NCI-H1105 treated with DMSO at 0.1 percent for 48 hours (cell line): ENCODE measurements around the gene KRT6C.
"Not testable (repeated sequence)": the region's sequence is repeated elsewhere in the genome, so short reads cannot be mapped to it uniquely, and the experiment has no call there.

Experiments used
- DNase-seq: peaks from one replicate; lab custom pipeline; 2025; lab: John Stamatoyannopoulos, UW

KRT6C gene

GRCh38 chr12:52499806-52500560 is 26.4 kb upstream of the KRT6C start:
- DNase-seq = no peak

DNA sequence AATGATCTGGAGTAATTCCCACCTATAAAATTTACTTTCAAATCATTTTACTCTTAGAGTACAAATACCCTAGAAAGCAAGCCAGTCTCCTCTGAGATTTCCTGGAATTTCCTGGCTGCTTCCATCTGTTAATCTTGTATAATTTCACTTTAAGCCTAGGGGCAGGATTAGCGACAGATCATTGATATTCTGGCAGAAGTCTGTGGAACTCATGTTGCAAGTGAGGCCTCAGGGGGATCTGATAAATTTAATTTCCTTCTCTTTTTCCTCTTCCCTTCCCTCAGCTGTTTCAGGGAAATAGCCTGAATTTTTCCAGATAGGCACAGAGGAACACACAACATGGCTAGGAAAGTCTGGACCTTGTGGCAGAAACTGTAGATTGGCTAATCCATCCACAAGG is 25.3 kb upstream of the KRT6C start:
- no peak for DNase-seq

DNA sequence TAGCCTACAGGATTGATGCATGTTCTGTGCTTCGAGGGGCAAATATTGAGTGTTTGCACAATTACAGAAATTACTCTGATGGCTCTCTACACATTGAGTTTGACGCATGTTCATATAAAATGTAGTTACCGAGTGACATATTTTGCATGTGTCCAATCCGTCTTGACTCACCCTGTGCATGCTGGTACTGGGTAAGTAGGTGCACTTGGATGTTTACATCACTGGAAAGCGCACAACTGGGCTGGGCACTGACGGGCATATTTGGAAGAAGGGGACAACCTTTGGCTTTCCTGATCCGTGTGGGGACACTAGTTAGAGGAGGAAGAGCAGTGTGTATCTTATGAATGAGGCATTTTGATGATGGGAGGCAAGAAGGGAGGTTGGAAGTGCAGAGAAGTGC is 24.4 kb upstream of the KRT6C start:
- no peak for DNase-seq

- DNase-seq = no peak
Observed at GRCh38 chr12:52496590-52497071, 23.0 kb upstream of the KRT6C start.

- peak; percentile 61 for DNase-seq
Observed at GRCh38 chr12:52496054-52496453, 22.4 kb upstream of the KRT6C start.

DNA sequence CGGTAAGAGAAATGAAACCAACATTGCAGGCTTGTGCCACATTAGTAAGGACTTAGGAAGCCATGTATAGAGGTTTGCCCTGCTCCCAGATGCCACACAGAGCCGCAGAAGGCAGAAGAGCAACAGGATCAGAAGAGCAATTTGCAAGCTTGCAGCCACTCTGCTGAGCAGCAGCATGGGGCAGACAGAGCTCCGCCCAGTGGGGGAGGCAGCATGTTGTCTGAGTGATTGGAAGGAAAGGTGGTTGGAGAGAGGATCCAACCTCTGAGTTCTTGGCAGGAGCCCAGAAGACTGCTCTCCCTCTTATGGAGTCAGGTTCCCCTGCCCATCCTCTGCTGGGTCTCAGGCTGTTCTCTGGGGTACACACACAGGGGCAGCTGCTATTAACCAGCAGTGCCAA is 21.8 kb upstream of the KRT6C start:
- DNase-seq = peak; percentile 85

DNA sequence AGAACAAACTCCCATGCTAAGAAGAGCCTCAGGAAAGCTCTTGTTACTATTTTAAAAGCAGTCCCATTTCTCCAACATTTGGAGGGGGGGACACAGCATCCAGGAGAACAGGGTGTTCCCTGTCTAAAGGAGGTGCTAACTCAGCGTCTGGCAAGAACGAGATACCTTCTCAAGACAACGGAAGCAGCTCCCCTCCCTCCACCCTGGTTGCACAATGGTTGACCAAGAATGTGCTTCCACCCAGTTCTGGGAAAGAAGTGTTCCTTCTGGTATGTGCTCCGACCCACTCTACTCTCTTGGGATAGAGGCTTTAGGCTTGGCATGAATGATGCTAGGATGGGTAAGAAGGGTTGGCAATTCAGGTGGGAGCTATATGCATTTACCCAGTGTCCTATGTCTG is 20.9 kb upstream of the KRT6C start:
- DNase-seq = no peak

- no peak for DNase-seq
Observed at GRCh38 chr12:52494100-52494499, 20.5 kb upstream of the KRT6C start.

DNA sequence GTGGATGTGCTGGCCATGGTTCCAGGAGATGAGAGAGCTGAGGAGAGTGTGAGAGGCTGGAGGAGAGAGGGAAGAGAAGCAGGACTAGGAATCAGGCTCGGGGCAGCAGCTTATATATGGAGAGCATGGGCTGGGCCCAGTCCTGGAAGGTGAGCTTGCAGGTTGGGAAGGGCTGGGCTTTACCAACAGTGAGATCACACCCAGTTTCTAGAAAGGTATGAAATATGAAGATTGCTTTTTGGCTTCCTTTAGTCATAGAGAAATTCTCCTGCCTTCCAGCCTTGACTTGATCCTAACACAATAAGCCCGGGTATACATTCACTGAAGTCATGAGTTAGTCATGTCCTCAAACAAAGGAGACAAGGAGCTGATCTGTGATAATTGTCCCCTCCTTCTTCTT is 19.6 kb upstream of the KRT6C start, which contains the start of gene KRT6A:
TSS of gene KRT6A (minus strand) at position 86 of the 400 bp plus-strand sequence. CDS start at position 17, 69 bp downstream.
- DNase-seq = no peak

GRCh38 chr12:52492405-52492804 is 18.8 kb upstream of the KRT6C start:
- not testable (repeated sequence) for DNase-seq

DNA sequence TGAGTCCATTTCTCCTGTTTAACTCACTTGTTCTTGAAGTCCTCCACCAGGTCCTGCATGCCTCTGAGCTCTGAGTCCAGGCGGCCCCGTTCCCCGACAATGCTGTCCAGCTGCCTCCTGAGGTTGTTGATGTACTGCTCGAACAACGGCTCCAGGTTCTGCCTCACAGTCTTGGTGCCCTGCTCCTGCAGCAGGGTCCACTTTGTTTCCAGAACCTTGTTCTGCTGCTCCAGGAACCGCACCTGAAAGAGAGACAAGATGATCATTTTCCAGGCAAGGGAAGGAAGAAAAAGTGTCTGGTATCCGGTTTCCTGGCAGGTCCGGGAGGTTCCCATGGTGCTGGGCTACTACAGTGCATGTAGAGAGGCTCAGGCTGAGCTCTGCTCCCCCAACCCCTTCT is 17.9 kb upstream of the KRT6C start:
- DNase-seq = not testable (repeated sequence)

- no peak for DNase-seq
Observed at GRCh38 chr12:52488736-52489135, 15.1 kb upstream of the KRT6C start.

- not testable (repeated sequence) for DNase-seq
Observed at GRCh38 chr12:52487744-52488443, 14.3 kb upstream of the KRT6C start.

DNA sequence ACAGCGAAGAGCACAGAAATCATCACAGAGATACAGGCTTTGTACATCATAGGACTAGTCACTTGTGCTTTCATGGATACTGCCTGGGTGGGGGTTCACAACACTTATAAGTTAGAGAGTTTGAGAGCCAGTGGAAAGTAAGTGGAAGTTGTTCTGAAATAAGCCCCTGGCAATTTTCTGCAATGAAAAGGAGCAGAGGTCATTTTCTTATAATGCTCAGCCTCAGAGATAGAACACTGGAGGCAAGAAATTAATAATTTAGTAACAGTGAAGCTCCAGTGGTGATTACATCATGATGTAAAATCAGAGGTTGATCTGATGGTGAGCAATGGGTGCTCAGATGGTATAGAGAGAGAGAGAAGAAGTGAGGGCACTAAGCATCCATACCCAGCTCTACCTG is 13.6 kb upstream of the KRT6C start:
- no peak for DNase-seq

GRCh38 chr12:52486166-52487105 is 12.8 kb upstream of the KRT6C start:
- DNase-seq = no peak

DNA sequence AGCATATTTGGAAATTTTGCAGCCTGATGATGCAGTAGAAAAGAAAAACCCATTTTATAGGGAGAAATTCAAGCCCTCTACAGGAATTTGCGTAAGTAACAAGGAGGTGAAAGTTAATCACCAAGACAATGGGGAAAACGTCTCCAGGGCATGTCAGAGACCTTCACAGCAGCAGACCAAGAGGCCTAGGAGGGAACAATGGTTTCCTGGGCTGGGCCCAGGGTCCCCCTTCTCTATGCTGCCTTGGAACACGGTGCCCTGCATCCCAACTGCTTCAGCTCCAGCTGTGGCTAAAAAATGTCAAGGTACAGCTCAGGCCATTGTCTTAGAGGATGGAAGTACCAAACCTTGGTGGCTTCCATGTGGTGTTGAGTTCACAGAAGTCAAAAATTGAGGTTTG is 6.5 kb upstream of the KRT6C start:
- DNase-seq = no peak

DNA sequence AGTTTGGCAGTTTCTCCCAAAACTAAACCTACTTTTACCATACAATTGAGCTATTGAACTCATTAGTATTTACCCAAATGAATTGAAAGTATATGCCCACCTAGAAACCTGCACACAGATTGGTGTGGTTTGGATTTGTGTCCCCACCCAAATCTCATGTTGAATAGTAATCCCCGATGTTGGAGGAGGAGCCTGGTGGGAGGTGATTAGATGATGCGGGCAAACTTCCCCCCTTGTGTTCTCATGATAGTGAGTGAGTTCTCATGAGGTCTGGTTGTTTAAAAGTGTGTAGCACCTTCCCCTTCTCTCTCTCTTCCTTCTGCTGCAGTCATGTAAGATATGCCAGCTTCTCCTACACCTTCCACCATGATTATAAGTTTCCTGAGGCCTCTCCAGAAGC is 4.0 kb upstream of the KRT6C start:
- DNase-seq = no peak

DNA sequence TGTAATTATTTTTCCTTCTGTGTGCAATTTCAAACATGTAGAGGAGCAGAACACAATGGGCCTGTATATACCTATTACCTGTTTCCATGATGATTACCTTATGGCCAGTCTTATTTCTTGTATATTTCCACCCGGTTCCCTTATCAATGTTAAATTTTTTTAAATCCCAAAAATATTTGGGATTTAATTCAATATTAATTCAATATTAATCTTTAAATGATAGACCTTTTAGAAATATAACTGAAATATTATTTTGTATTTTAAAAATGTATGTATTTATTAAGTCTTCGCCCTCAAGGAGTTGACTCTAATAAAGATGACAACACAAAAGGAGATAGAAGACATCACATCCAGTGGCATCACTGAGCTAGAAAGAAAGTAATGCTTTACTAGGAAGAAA is 607 bp upstream of the KRT6C start:
- no peak for DNase-seq

DNA sequence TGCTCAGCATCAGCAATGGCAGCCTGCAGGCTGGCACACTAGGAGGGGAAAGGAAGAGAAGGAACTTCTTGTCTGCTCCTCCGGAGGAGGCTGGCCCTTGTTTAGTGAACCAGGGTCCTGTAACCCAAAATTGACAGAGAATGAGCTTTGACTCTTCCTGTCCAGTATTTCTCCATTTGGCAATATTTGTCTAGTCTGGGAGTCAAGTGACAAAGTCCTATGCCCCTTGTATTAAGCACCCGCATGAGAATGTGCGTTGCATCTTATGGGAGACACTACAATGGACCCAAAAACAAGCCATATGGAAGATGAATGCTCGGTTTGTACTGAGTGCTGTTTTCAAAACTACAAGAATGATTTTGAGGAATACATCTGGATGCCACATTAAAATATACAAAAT is 3.8 kb downstream of the KRT6C start:
- DNase-seq = no peak

GRCh38 chr12:52464897-52465296 is 8.7 kb downstream of the KRT6C start:
- no peak for DNase-seq

DNA sequence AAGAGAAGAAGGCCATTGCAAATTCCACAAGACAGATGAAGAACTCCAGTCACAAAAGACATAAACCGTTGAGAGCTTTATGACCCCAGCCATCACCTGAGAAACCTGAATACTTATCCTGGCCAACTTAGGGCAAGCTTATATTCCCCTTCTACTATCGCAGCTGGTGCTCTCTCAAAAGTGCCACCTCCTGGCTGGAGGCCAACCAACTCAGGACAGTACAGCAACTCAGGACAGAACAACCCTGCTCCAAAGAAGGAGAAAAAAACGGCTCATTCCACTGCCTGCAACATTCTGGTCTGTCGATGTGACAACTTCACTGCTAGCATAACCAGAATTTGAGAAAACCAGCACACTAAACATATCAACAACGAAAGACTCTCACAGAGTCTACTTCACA is 11.9 kb downstream of the KRT6C start:
- no peak for DNase-seq

GRCh38 chr12:52458861-52459260 is 14.7 kb downstream of the KRT6C start:
- no peak for DNase-seq
